IPS-15b (cell line): ENCODE results near the gene PHF21A.
"Not testable (repeated sequence)": the region's sequence is repeated elsewhere in the genome, so short reads cannot be mapped to it uniquely, and the experiment has no call there.

Experiments used
- H3K27me3 ChIP-seq: one replicate; pipeline ENCODE4 v1.6.1; 2013; ENCODE audit warnings: low read length; ENCODE audit not compliant: control insufficient read depth, insufficient read depth
- H3K36me3 ChIP-seq: one replicate; pipeline ENCODE4 v1.6.1; 2013; ENCODE audit warnings: low read length; ENCODE audit not compliant: control insufficient read depth, insufficient read depth
- H3K4me1 ChIP-seq: one replicate; pipeline ENCODE4 v1.6.1; 2013; ENCODE audit warnings: mild to moderate bottlenecking, low read length; ENCODE audit not compliant: control insufficient read depth, insufficient read depth
- H3K4me3 ChIP-seq: one replicate; pipeline ENCODE4 v1.5.1; 2013; ENCODE audit warnings: low read depth, low read length
- H3K9ac ChIP-seq: one replicate; pipeline ENCODE4 v1.6.1; 2013; ENCODE audit warnings: low read depth, mild to moderate bottlenecking, low read length
- H3K9me3 ChIP-seq: one replicate; pipeline ENCODE4 v1.6.1; 2013; ENCODE audit warnings: mild to moderate bottlenecking, low read length; ENCODE audit not compliant: control insufficient read depth, insufficient read depth

PHF21A gene

DNA sequence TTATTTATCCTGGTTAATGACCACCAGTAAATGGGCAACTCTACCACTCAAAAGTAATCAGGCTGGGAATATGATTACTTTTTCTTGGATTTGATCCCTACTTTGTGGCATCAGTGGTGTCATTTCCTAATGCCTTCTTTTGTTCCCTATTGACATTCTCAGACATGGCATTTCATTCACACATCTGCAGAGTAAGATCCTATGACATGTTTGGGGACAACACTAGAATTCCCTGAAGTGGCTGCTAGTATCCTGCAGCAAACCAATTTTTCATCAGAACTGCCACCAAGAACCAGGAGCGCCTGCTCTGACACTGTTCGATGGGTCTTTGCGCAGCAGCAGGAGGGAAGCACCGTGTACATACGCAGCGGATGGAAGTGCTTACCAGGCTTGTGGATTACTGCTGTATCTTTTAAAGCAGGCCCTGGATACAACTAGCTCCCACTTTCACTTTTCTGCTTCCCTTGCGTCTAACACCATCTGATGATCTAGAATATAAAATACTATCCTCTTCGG is 101.1 kb downstream of the PHF21A start:
- Histone ChIP-seq H3K36me3 (no peaks in the 10 kb centered on the region), H3K9me3 (no peaks in the 10 kb centered on the region), H3K4me1 (no peaks in the 10 kb centered on the region)

DNA sequence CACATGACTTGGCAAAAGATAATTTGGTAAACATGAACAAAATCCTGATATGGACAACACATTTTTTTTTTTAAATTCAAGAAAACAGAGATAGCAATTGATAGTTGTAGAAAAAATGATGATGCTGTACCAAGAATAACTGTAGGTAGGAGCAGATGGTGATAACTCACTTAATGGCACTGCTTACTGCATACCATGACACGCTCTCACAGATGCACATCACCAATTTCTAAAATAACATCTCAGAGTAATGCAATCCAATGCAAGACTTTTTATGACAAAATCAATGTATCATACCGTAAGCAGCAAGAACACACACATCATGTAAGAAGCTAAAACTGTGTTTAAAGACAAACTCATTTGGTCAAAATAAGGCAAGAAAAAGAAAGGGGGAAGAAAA is 102.6 kb downstream of the PHF21A start:
- H3K27me3 ChIP-seq: no peaks in the 10 kb centered on the region
- H3K4me3 ChIP-seq: no peak overlapping the region
- no peaks in the 10 kb centered on the region for H3K4me1 ChIP-seq
- no peaks in the 10 kb centered on the region for H3K36me3 ChIP-seq
- no peak overlapping the region for H3K9ac ChIP-seq
- no peaks in the 10 kb centered on the region for H3K9me3 ChIP-seq

More for the DNA sequence above, 101.1 kb downstream of the PHF21A start:
- Histone ChIP-seq H3K27me3 (no peaks in the 10 kb centered on the region), H3K4me3 (no peak overlapping the region), H3K9ac (no peak overlapping the region)

DNA sequence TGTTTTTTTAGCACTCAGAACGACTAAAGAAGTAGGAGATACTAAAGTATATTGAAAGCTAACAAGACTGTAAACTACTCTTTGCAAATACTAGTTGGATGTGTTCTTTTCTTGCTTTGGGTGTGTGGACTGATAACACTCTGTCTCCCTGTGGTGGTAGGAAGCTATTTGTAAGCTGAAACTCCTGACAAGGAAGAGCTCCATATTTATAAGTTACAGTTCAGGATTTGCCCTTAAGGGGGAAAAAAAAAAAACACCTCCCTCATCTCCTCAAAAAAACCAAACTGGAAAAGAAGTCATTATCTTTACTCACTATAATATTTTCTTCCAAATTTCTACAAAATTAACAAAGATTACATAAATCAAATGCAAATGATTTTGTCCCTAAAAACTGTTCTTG is 103.9 kb downstream of the PHF21A start:
- H3K27me3 ChIP-seq: no peaks in the 10 kb centered on the region
- H3K9ac ChIP-seq: no peak overlapping the region
- H3K36me3 ChIP-seq: no peaks in the 10 kb centered on the region
- H3K9me3 ChIP-seq: no peaks in the 10 kb centered on the region
- peaks cover 7% of the 10 kb centered on the region for H3K4me1 ChIP-seq
- H3K4me3 ChIP-seq: no peak overlapping the region

DNA sequence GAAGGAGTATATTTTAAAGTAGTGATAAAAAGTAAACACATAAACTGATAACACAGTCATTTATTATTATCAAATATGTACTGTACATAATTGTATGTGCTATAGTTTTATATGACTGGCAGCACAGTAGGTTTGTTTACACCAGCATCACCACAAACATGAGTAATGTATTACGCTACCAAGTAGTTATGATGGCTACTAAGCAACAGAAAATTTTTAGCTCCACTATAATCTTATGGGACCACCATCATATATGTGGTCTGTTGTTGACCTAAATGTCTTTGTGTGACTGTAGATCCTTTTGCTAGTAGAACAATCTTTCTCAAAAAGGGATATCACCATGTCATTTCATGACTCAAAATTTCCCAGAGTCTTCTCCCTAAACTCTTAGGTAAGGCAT is 105.3 kb downstream of the PHF21A start:
- no peak overlapping the region for H3K9ac ChIP-seq
- H3K36me3 ChIP-seq: no peaks in the 10 kb centered on the region
- H3K4me1 ChIP-seq: peaks cover 13% of the 10 kb centered on the region
- H3K4me3 ChIP-seq: no peak overlapping the region
- H3K9me3 ChIP-seq: no peaks in the 10 kb centered on the region
- no peaks in the 10 kb centered on the region for H3K27me3 ChIP-seq

DNA sequence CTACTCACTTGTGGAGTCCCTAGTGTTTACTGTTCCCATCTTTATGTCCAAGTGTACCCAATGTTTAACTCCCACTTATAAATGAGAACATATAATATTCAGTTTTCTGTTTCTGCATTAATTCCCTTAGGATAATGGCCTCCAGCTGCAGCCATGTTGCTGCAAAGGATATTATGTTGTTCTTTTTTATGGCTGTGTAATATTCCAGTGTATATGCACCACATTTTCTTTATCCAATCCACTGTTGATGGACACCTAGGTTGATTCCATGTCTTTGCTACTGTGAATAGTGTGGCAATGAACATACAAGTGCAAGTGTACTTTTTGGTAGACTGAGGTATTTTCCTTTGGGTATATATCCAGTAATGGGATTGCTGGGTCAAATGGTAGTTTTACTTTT is 107.1 kb downstream of the PHF21A start:
- not testable (repeated sequence) for H3K9ac ChIP-seq, H3K36me3 ChIP-seq, H3K9me3 ChIP-seq, H3K27me3 ChIP-seq, H3K4me3 ChIP-seq
- H3K4me1 ChIP-seq: peaks cover 13% of the 10 kb centered on the region

DNA sequence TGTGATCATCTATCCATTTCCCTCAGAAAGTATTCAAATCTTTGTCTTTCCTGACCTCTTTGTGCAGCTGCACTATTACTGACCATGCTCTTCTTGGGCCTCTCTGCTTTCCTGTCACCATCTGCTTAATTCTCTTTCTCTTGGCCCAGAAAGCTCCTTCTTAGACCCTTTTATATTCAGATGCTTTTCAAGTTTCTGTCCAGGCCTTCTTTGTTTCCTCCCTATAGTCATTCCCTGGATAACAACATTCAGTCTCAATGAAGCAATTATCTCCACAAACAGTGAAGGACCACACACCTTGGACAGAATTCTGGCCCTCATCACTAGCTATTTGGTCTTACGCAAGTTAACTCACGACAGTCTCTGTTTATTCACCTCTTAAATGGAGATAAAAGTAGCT is 109.1 kb downstream of the PHF21A start:
- no peak overlapping the region for H3K4me3 ChIP-seq
- peaks cover 13% of the 10 kb centered on the region for H3K4me1 ChIP-seq
- no peak overlapping the region for H3K9ac ChIP-seq
- no peaks in the 10 kb centered on the region for H3K36me3 ChIP-seq
- no peaks in the 10 kb centered on the region for H3K9me3 ChIP-seq
- no peaks in the 10 kb centered on the region for H3K27me3 ChIP-seq

DNA sequence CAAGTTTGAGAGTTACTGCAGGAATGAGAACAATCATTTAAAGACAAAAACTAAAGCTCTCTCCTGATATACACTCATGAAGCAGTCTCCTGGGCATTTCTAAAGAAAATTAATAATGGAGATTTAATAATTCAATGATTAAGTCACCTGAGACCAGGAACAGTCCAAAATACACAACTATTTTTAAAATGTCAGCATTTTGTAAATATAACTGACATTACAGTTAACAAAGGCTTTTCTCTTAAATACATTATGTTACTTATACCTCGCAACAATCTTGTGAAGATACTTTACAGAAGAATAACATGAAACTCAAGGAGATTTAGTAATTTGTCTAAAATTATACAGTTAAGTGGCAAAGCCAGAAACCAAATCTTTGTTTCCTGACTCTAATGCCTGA is 111.2 kb downstream of the PHF21A start:
- H3K4me1 ChIP-seq: peaks cover 17% of the 10 kb centered on the region
- no peaks in the 10 kb centered on the region for H3K27me3 ChIP-seq
- no peak overlapping the region for H3K4me3 ChIP-seq
- H3K9ac ChIP-seq: no peak overlapping the region
- H3K9me3 ChIP-seq: no peaks in the 10 kb centered on the region
- H3K36me3 ChIP-seq: no peaks in the 10 kb centered on the region

DNA sequence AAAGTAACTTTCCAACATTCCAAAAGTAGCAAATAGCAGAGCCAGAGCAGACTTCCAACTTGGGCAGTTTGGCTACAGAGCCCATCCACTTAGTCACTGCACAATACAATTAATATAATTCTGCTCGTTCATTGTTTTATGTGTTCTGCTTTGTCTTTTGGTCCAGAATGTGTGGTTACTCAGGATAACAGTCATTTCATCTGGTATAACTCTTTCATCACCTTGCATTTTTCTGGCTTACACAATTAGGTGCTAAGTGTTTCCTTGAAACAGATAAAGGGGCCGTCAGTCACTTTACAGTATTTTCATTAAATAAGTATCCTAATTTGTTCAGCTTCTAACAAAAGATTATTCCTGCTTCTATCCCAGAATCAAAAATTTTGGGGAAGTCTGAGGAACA is 111.6 kb downstream of the PHF21A start:
- H3K9ac ChIP-seq: no peak overlapping the region

DNA sequence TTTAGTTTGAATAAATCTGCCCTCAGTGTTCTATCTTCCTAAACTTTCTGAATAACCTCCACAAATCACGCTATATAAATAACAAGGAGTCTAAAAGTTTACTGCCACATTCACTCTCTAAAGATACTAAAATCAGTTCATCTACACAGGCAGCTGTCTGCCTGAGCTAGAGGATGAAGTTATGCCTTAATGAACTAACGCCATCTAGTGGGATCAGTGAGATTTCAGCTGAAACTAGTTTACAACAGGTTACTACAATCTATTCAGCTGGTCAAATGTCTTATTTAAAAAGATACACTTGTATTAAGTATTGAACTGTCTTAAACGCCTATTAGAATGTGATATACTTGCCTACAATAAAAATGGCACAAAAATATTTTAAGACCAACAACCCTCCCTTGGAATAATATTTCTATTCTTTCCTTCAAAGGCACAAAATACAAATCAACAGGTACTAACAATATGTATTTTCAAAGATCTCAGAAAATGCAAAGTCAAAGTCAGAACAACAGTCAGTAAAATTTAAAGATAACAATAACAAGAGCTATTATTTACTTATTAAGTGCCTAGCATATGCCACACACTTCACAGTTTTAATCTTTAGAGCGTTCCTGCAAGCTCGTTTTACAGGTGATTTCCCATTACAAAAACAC is 114.7 kb downstream of the PHF21A start:
- no peaks in the 10 kb centered on the region for H3K36me3 ChIP-seq
- no peak overlapping the region for H3K4me3 ChIP-seq
- H3K9ac ChIP-seq: no peak overlapping the region
- H3K4me1 ChIP-seq: peaks cover 14% of the 10 kb centered on the region
- H3K9me3 ChIP-seq: no peaks in the 10 kb centered on the region
- no peaks in the 10 kb centered on the region for H3K27me3 ChIP-seq

More for the DNA sequence above, 111.6 kb downstream of the PHF21A start:
- Histone ChIP-seq H3K4me3 (no peak overlapping the region), H3K36me3 (no peaks in the 10 kb centered on the region), H3K4me1 (peaks cover 17% of the 10 kb centered on the region), H3K27me3 (no peaks in the 10 kb centered on the region), H3K9me3 (no peaks in the 10 kb centered on the region)

DNA sequence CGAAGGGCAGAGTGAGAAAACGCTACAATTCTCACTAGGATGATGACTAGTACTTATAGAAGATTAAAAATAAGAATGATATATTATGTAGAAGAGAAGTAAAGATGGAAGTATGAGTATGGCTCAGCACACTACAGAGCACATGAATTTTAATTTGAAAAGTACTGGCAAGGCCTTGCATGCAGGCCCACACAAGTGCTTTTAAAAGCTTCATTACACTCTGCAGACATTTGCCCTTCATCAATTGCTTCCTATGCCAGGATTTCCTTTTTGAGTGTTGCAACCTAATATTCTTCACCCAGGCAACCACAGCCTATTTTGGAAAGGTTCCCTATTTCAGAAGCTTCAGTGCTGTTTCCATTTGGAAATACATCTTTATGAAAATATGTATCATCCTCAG is 117.7 kb downstream of the PHF21A start:
- Histone ChIP-seq H3K27me3 (no peaks in the 10 kb centered on the region), H3K4me1 (peaks cover 19% of the 10 kb centered on the region), H3K9me3 (no peaks in the 10 kb centered on the region), H3K9ac (no peak overlapping the region), H3K4me3 (no peak overlapping the region), H3K36me3 (no peaks in the 10 kb centered on the region)

DNA sequence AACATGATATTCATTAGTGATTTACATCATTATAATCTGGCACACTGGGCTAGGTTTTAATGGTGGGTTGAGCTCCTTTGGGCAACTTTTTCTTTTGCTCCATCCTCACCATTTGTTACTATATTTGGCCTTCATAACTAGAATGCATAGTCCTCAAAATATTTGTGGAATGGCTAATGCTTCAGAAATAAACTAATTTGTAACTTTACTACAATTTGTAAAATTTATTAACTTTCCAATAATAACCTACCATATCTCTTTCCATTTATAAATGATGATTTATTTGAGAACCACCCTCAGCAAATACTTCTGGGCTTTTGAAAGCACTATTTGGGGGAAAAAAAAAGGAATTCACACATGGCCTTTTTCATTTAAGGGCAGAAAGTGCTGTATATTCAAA is 119.1 kb downstream of the PHF21A start:
- Histone ChIP-seq H3K36me3 (no peaks in the 10 kb centered on the region), H3K9me3 (no peaks in the 10 kb centered on the region), H3K4me3 (no peak overlapping the region), H3K9ac (no peak overlapping the region), H3K4me1 (peaks cover 19% of the 10 kb centered on the region), H3K27me3 (no peaks in the 10 kb centered on the region)

DNA sequence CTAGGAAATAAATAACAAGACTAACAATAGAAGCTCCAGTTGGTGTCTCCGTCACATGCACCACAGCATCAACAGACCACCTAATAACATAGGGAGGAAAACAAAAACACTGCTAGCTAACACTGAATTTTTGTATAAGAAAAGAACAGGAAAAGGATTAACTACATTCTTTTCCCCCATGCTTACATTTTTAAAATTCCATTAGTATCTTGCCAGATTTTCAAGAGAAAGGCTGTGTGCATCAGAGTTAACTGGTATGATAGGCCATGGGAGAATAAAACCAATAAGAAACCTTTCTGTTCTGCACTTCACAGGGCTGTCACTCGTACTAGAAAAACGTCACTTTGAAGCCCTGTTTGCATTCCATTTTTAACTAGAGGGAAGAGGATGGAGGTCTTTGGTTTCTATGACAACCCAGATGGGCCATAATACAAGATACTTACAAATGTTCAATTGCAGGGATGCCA is 119.8 kb downstream of the PHF21A start:
- Histone ChIP-seq H3K36me3 (no peaks in the 10 kb centered on the region), H3K9ac (no peak overlapping the region), H3K4me1 (peaks cover 19% of the 10 kb centered on the region), H3K4me3 (no peak overlapping the region), H3K9me3 (no peaks in the 10 kb centered on the region), H3K27me3 (no peaks in the 10 kb centered on the region)
